Measurements from ENCODE around the gene LILRA5.

The LILRA5 gene

DNA sequence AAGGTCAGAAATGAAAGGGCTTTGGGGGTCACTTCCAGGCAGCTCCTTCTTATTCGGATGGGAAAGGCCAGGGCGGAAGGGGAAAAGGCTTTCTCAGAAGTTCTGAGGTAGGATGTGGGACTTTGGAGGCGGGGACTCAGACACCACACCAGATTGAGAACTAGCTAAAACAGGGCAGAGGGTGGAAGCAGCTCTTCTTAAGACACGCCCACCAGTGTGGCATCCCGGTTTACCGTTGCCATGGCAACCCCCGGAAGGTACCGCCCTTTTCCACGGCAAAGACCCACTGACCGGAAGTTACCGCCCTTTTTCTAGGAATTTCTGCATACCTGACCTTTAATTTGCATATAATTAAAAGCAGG is 3.8 kb upstream of the LILRA5 start:
- Histone ChIP-seq H3K27me3 (ENCODE audit: insufficient read depth, poor library complexity, severe bottlenecking) (peaks cover 2% of the 10 kb centered on the region), H3K4me3 (replicated peaks; ENCODE audit: insufficient read depth, low read length) (no peak overlapping the region), H3K27ac (replicated peaks) (peak overlapping the region; percentile 38; the same call in 1 of the 2 replicates)
- TF ChIP-seq SPI1 (IDR thresholded peaks at IDR 0.05; ENCODE audit: borderline replicate concordance, low read depth): no peak
- no peak for TF ChIP-seq GABPA (IDR thresholded peaks at IDR 0.05; ENCODE audit: low read depth)
- TF ChIP-seq, protein P1, sequence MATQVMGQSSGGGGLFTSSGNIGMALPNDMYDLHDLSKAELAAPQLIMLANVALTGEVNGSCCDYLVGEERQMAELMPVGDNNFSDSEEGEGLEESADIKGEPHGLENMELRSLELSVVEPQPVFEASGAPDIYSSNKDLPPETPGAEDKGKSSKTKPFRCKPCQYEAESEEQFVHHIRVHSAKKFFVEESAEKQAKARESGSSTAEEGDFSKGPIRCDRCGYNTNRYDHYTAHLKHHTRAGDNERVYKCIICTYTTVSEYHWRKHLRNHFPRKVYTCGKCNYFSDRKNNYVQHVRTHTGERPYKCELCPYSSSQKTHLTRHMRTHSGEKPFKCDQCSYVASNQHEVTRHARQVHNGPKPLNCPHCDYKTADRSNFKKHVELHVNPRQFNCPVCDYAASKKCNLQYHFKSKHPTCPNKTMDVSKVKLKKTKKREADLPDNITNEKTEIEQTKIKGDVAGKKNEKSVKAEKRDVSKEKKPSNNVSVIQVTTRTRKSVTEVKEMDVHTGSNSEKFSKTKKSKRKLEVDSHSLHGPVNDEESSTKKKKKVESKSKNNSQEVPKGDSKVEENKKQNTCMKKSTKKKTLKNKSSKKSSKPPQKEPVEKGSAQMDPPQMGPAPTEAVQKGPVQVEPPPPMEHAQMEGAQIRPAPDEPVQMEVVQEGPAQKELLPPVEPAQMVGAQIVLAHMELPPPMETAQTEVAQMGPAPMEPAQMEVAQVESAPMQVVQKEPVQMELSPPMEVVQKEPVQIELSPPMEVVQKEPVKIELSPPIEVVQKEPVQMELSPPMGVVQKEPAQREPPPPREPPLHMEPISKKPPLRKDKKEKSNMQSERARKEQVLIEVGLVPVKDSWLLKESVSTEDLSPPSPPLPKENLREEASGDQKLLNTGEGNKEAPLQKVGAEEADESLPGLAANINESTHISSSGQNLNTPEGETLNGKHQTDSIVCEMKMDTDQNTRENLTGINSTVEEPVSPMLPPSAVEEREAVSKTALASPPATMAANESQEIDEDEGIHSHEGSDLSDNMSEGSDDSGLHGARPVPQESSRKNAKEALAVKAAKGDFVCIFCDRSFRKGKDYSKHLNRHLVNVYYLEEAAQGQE (IDR thresholded peaks at IDR 0.05; ENCODE audit: insufficient replicate concordance, low read depth): no peak
- no peak for TF ChIP-seq POLR2AphosphoS5 (IDR thresholded peaks at IDR 0.05; ENCODE audit: low read depth)
- TF ChIP-seq, protein P2, sequence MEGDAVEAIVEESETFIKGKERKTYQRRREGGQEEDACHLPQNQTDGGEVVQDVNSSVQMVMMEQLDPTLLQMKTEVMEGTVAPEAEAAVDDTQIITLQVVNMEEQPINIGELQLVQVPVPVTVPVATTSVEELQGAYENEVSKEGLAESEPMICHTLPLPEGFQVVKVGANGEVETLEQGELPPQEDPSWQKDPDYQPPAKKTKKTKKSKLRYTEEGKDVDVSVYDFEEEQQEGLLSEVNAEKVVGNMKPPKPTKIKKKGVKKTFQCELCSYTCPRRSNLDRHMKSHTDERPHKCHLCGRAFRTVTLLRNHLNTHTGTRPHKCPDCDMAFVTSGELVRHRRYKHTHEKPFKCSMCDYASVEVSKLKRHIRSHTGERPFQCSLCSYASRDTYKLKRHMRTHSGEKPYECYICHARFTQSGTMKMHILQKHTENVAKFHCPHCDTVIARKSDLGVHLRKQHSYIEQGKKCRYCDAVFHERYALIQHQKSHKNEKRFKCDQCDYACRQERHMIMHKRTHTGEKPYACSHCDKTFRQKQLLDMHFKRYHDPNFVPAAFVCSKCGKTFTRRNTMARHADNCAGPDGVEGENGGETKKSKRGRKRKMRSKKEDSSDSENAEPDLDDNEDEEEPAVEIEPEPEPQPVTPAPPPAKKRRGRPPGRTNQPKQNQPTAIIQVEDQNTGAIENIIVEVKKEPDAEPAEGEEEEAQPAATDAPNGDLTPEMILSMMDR (IDR thresholded peaks at IDR 0.05; ENCODE audit: insufficient read depth, low read length): no peak
- peak; percentile 32 to 58 for DNase-seq (ENCODE audit: low read depth in 1 of 2, low spot score in 1 of 2)

DNA sequence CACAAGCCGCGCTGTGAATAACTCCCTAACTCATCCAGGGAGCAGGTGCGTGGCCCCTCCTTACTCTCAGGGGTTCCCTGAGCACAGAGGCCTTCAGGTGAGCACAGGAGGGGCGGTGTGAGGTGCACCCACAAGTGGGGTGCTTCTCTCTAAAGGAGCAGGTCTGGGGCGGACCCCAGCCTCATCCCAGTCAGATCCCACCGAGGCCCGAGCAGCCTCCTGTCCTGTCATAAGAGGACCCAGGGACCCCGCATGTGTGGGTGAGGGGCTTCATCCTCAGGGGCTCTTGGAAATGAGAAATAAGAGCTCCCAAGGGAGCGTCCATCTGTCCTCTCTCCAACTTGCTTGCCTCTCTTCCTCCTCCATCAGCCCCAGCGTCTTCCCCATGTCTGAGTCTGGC is 3.0 kb upstream of the LILRA5 start:
- H3K27me3 ChIP-seq (ENCODE audit: insufficient read depth, poor library complexity, severe bottlenecking): peaks cover 6% of the 10 kb centered on the region
- no peak overlapping the region for H3K4me3 ChIP-seq (replicated peaks; ENCODE audit: insufficient read depth, low read length)
- H3K27ac ChIP-seq (replicated peaks): no peak overlapping the region

DNA sequence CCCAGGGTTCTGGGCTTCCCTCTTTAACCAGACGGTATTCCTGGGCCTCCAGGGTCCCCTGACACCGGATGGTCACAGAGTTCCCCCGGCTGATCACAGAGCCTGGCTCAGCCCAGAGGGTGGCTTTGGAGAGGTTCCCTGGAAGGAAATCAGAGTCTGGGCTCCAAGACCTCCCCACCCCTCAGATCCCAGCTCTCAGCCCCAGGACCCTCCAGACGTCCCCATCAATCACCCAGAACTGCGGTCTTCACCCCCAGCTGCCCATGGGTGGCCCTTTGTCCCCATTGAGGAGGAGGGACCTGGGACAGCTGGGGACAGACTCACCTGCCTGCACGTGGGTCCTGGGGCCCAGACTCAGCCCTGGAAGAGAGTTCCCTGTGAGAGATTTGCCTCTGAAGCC is 955 bp downstream of the LILRA5 start:
- TF ChIP-seq, protein P2 (IDR thresholded peaks at IDR 0.05; ENCODE audit: insufficient read depth, low read length): no peak
- TF ChIP-seq GABPA (IDR thresholded peaks at IDR 0.05; ENCODE audit: low read depth) (no peak), SPI1 (IDR thresholded peaks at IDR 0.05; ENCODE audit: borderline replicate concordance, low read depth) (no peak)
- no peak overlapping the region for H3K4me3 ChIP-seq (replicated peaks; ENCODE audit: insufficient read depth, low read length)
- no peak overlapping the region for H3K27ac ChIP-seq (replicated peaks)
- no peak for DNase-seq (ENCODE audit: low read depth in 1 of 2, low spot score in 1 of 2)
- H3K27me3 ChIP-seq (ENCODE audit: insufficient read depth, poor library complexity, severe bottlenecking): peaks cover 13% of the 10 kb centered on the region

More for the DNA sequence above, 3.0 kb upstream of the LILRA5 start:
- no peak for DNase-seq (ENCODE audit: low read depth in 1 of 2, low spot score in 1 of 2)
- TF ChIP-seq, protein P1 (IDR thresholded peaks at IDR 0.05; ENCODE audit: insufficient replicate concordance, low read depth): no peak
- TF ChIP-seq, protein P2 (IDR thresholded peaks at IDR 0.05; ENCODE audit: insufficient read depth, low read length): no peak
- TF ChIP-seq GABPA (IDR thresholded peaks at IDR 0.05; ENCODE audit: low read depth) (no peak), POLR2AphosphoS5 (IDR thresholded peaks at IDR 0.05; ENCODE audit: low read depth) (no peak), SPI1 (IDR thresholded peaks at IDR 0.05; ENCODE audit: borderline replicate concordance, low read depth) (no peak)

DNA sequence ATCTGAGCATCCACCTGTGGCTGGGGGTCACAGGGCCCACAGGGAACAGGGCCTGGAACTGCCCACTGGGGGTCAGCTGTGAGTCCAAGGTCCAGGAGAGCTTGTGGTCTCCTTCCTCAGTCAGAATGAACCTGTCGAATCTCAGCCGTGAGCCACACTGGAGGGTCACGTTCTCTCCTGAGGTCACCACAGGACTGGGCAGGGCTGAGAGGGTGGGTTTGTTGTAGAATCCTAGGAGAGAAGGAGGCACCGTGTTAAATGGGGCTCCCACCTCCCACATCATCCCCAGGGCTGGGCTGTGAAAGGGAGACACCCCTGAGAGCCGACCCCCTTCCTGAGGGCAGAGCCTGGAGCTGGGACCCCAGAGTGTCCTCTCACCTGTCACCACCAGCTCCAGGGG is 1.5 kb downstream of the LILRA5 start:
- TF ChIP-seq, protein P1 (IDR thresholded peaks at IDR 0.05; ENCODE audit: insufficient replicate concordance, low read depth): no peak
- TF ChIP-seq POLR2AphosphoS5 (IDR thresholded peaks at IDR 0.05; ENCODE audit: low read depth): no peak
- TF ChIP-seq, protein P2 (IDR thresholded peaks at IDR 0.05; ENCODE audit: insufficient read depth, low read length): no peak
- TF ChIP-seq GABPA (IDR thresholded peaks at IDR 0.05; ENCODE audit: low read depth): no peak
- TF ChIP-seq SPI1 (IDR thresholded peaks at IDR 0.05; ENCODE audit: borderline replicate concordance, low read depth): no peak
- DNase-seq (ENCODE audit: low read depth in 1 of 2, low spot score in 1 of 2): no peak
- Histone ChIP-seq H3K4me3 (replicated peaks; ENCODE audit: insufficient read depth, low read length) (no peak overlapping the region), H3K27me3 (ENCODE audit: insufficient read depth, poor library complexity, severe bottlenecking) (peaks cover 13% of the 10 kb centered on the region), H3K27ac (replicated peaks) (no peak overlapping the region)
